AG04449 (cell line): ENCODE data around the gene TSEN34.

Experiments used
- CTCF ChIA-PET: fragments of 350-600 bp; formaldehyde crosslinking; extraction: SDS; loops from one replicate; lab custom pipeline; 2021; ENCODE audit warnings: antibody characterized with exemption; lab: Yijun Ruan, JAX
- POLR2A ChIA-PET: fragments of 400-600, 350-600 bp; formaldehyde crosslinking; extraction: SDS; loops from one replicate; lab custom pipeline; 2020; ENCODE audit warnings: antibody characterized with exemption, inconsistent platforms; lab: Yijun Ruan, JAX
- DNase-seq: peaks from one replicate; pipeline ENCODE4 v3.0.0-alpha.2; 2010; ENCODE audit warnings: low read depth, low spot score
- H3K4me3 ChIP-seq: 2 replicates; pipeline ENCODE4 v1.5.1; 2011; ENCODE audit warnings: low read depth, mild to moderate bottlenecking, control low read depth, low read length
- TF ChIP-seq, protein P1 (sequence below): IDR thresholded peaks from one replicate; pipeline ENCODE4 v1.5.1; 2011; ENCODE audit warnings: mild to moderate bottlenecking, moderate library complexity, low read length, control low read depth, inconsistent platforms; ENCODE audit not compliant: insufficient read depth; ENCODE audit errors: missing control alignments

The TSEN34 gene

DNA sequence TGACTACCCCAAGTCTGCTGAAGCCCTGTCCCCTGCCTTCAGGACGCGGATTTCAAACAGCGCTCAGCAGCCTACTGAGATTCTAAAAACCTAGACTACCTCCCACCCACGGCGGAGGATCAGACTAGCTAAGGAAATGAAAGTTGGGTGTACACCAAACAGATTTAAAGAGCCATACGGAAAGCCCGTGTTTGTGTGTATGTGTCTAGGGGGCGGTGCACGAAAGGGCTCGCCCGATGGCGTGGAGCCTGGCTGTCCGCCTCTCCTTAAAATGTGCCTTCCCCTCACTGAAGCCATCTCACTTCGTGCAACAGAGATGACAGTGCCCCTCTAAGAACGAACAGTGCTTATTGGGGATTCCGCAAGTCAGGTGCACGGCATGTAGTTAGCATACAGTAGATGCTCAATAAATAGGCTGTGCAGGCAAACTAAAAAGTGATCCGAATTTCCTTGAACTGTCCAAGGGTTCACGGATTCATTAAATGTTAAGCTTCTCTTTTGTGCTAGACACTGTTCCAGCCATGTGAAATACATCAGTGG, 32.2 kb upstream of the TSEN34 start:
- TF ChIP-seq, protein P1, sequence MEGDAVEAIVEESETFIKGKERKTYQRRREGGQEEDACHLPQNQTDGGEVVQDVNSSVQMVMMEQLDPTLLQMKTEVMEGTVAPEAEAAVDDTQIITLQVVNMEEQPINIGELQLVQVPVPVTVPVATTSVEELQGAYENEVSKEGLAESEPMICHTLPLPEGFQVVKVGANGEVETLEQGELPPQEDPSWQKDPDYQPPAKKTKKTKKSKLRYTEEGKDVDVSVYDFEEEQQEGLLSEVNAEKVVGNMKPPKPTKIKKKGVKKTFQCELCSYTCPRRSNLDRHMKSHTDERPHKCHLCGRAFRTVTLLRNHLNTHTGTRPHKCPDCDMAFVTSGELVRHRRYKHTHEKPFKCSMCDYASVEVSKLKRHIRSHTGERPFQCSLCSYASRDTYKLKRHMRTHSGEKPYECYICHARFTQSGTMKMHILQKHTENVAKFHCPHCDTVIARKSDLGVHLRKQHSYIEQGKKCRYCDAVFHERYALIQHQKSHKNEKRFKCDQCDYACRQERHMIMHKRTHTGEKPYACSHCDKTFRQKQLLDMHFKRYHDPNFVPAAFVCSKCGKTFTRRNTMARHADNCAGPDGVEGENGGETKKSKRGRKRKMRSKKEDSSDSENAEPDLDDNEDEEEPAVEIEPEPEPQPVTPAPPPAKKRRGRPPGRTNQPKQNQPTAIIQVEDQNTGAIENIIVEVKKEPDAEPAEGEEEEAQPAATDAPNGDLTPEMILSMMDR, result no peak
- POLR2A ChIA-PET, result interaction anchor here (0.7 to 2.0 kb wide), 7 partner anchors 8 to 51 kb away, joined by 3 to 13 read pairs (median 5); partner anchors contain the start of genes CNOT3 and MBOAT7
- H3K4me3 ChIP-seq, result peak overlapping the region; percentile 97
- CTCF ChIA-PET, result interaction anchor here (1.1 to 2.5 kb wide), 10 partner anchors 8 to 75 kb away, joined by 3 to 14 read pairs (median 6); partner anchors contain the start of genes CNOT3 and MBOAT7
- DNase-seq, result no peak

GRCh38 chr19:54159352-54160181, 31.5 kb upstream of the TSEN34 start, which contains the start of gene LENG1:
Gene LENG1 (minus strand): TSS chr19:54159721. CDS start chr19:54159695, 26 bp downstream.
- DNase-seq, result peak; percentile 100
- H3K4me3 ChIP-seq, result peak within 1 kb of the TSS; percentile 97
- TF ChIP-seq, protein P1, result peak; percentile 25
- ChIA-PET POLR2A (interaction anchor here (0.7 to 2.0 kb wide), 6 partner anchors 8 to 50 kb away, joined by 3 to 13 read pairs (median 4); partner anchors contain the start of genes CNOT3 and MBOAT7), CTCF (interaction anchor here (1.1 to 2.5 kb wide), 8 partner anchors 9 to 75 kb away, joined by 3 to 14 read pairs (median 5); partner anchors contain the start of genes CNOT3 and MBOAT7)

- TF ChIP-seq, protein P1, result no peak
- ChIA-PET CTCF (interaction anchor here (1.1 to 2.5 kb wide), 4 partner anchors 8 to 74 kb away, joined by 3 to 14 read pairs (median 5); partner anchors contain the start of genes CNOT3 and MBOAT7), POLR2A (interaction anchor here (0.7 to 2.0 kb wide), 6 partner anchors 9 to 151 kb away, joined by 4 to 13 read pairs (median 4); partner anchors contain the start of genes CNOT3 and MBOAT7)
- peak overlapping the region; percentile 72 for H3K4me3 ChIP-seq
- DNase-seq, result no peak
Observed at GRCh38 chr19:54160182-54160811, 30.8 kb upstream of the TSEN34 start.

GRCh38 chr19:54160854-54161253, 30.3 kb upstream of the TSEN34 start:
- ChIA-PET POLR2A (interaction anchor here (0.7 kb wide), 1 partner anchor 150 kb away, joined by 4 read pairs; no protein-coding TSS in a partner anchor), CTCF (interaction anchor here (2.5 kb wide), 1 partner anchor 28 kb away, joined by 14 read pairs; the partner anchor contains the start of gene MBOAT7)
- DNase-seq, result no peak
- TF ChIP-seq, protein P1, result no peak
- peak overlapping the region; percentile 72 for H3K4me3 ChIP-seq

GRCh38 chr19:54162241-54162805, 28.8 kb upstream of the TSEN34 start:
- ChIA-PET CTCF (interaction anchor here (1.4 kb wide), 1 partner anchor 12 kb away, joined by 3 read pairs; no protein-coding TSS in a partner anchor), POLR2A (no interaction called here)
- H3K4me3 ChIP-seq, result peak overlapping the region; percentile 59
- TF ChIP-seq, protein P1, result no peak
- DNase-seq, result no peak
